GM18517 (cell line): ENCODE data around the gene PTPRG.
A peak's percentile ranks its signal among the peaks of the same experiment; 100 is the strongest.
"Not testable (repeated sequence)": the region's sequence is repeated elsewhere in the genome, so short reads cannot be mapped to it uniquely, and the experiment has no call there.

Experiments used
- ATAC-seq: cut with Tn5 transposase; IDR thresholded peaks from one replicate; pipeline ENCODE4 v1.9.1; 2021; ENCODE audit warnings: mild to moderate bottlenecking, moderate library complexity; ENCODE audit not compliant: unreplicated experiment

PTPRG gene

DNA sequence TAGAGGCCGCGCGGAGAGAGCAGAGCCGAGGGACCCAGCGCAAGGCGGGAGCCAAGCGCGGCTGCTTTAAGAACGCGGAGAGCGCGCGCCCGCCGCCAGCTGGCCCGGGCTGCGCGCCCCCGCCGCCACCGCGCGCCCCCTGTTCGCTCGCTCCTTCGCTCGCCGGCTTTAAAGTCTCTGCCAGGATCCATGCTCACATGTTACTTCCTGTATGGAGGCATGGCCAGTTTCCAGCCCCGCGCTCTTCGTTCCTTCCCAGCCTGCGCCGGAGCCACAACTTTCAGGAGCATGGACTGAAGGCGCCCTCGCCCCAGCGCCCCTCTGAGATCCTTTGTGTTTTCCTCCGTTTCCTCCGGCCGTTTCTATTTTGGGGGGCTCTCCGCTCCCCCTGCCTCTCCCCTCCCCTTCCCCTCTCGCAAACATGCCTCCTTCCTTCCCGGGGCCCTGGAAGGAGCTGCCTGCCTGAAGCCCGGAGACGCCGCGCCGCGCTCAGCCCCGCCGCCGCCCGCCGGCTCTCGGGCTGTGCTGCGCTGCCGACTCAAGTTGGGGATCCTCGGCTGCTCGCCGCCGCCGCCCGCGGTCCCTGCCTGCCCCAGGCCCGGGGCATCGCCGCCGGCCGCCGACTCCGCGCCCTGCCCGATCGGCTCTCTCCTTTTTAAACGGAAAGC lies at the start of gene PTPRG:
PTPRG (plus strand) TSS at position 198 of the 668 bp plus-strand sequence. CDS start 717 bp downstream, outside the sequence.
- peak; percentile 57 for ATAC-seq

DNA sequence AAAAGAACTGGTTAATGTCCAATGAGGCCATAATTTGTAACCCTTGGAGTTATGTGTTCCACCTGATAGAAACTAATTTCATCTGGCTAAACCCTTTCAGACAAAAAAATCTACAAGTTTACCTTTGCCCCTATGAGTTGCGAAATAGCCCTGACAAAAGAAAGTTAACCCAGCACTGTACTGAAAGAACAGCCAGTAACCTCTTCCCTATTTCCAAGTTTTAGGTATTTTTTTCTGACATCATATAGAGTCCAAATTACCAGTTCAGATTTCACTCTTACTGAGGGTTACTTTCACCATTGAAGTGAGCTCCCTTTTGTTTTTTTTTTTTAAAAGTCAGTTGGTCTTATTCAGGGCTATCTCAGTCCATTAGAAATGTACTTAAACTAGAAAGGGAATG lies 42.8 kb upstream of the PTPRG start:
- no peak for ATAC-seq

DNA sequence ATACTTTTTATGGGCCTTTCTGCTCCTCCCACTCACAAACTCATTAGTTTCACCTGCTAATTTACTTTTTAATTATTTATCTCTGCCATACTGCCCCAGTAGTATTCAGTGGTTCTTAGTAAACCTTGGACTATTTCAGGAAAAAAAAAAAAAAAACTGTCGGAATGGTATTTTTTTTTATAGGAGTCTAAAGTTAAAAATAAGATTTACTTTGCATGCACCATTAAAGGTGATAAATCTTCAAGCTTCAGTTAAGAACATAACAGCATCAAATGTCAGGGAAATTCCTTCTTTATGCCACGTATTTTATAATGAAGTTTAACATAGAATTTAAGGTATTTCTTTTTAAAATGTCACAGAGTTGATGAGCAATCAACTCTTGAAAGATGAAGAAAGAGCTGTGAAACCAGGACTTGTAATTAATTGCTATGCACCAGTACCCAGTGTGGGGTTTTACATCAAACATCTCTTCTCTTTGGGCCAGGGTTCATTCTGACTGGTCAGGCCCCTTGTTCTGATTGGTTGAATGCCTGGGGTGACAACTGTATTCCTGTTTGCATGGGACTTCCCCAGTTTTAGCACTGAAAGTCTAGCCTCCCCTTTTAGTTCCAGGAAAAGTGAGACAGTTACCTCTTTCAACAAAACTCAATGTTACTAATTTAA lies 40.3 kb upstream of the PTPRG start:
- ATAC-seq = peak; percentile 98

DNA sequence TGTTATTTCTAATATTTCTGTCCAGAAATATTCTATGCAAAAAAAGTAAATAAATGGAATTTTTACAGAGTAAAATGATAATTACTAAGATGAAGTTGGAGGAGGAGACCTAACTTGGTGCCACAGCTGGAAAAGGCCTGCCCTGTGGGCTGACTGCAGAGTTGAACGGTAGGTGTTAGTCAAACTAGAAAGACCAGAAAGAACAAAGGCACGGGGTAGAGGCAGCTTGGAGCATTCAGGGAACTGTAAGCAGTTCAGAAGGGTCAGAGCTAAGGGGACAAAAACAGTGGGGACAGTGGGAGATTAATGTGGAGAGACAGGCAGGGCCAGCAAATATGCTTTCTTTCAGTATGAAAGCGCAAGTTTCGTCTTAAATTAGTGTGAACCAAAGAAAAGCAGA lies 39.3 kb upstream of the PTPRG start:
- ATAC-seq = no peak

DNA sequence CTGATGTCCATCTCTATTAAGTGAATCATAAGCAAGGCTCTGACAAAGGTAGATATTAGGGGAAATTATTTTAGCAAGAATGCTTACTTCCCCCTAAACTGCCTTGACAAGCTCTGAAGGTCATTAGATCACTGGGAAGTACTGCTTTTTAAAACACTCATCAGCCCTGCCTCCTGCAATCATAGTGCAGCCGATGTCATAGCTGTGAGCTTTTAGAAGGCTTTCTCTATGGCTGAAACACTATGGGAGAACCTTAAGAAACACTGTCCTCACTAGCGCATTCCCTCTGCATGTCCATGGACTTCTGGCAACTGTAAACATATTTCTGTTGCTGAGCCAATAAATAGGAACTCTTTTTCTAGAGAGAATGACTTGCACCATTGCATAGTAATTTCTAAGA lies 38.7 kb upstream of the PTPRG start:
- no peak for ATAC-seq

DNA sequence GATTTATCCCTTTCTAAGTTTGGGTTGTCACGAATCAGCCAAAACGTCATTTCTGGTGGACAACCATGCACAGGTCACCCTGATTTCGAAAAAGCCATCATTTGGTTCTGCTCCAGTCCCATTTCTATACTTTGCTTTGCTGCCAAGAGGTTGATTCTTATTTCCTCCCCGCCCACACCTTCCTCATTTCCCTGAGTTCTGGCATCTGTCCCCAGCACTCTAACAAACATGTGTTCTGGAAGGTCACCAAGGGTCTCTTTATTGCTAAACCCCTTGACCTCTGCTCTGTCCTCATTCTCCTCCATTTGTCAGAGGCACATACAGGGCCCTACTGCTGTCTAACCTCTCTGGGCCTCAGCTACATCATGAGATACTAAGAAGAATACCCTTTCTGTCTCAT lies 36.4 kb upstream of the PTPRG start:
- no peak for ATAC-seq

DNA sequence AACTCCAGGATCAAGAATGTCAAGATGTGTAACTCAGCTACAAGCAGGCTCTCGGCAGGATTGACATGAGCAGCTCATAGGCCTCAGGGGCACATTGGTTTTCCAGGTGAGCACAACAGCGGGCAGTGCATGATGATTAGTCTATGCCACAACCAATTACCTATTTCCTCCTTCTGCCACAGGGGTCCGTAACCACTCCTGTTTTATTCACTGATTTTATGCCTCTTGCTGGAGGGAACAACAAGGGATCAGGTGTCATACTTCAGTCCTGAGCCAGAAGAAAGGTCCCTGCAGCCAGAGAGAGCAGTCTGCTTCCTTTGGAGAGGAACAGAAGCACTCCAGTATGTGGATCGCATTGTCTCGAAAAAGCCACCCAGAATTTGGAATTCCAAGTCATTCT lies 35.1 kb upstream of the PTPRG start:
- ATAC-seq = no peak

DNA sequence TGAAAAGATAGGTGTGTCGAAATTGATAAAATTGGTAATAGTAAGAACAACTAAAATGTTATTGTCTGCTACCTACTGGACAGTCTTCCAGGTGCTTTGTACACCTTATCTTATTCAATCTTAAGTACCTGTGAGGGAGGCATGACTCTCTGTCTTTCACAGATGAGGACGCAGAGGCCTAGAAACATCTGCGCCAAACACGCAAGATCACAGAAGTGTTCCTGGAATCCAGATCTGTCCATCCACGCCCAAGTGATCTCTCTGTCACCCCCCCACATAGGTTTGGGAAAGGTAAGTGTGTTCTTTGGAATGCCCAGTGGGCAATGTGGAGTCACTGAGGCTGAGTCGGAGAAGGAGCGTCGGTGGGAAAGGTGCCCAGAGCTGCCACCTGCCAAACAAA lies 34.4 kb upstream of the PTPRG start:
- no peak for ATAC-seq

DNA sequence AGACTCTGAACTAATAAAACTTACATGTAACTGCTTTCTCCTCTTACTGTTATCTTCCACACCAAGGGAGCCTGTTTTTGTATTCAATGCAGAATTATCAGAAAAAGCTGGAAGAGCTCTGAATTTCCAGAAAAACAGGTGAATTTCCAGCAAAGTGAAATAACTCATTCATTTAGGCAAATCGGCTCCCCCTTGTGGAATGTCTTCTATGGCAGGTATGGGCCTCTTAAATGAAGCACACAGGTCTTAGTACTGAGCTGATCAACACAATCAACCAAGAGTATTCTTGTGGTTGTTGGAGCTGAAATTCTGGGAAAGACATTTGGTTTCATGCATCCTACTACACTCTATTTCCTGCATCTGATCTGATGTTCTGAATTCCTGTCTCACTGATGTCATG lies 31.0 kb upstream of the PTPRG start:
- no peak for ATAC-seq

DNA sequence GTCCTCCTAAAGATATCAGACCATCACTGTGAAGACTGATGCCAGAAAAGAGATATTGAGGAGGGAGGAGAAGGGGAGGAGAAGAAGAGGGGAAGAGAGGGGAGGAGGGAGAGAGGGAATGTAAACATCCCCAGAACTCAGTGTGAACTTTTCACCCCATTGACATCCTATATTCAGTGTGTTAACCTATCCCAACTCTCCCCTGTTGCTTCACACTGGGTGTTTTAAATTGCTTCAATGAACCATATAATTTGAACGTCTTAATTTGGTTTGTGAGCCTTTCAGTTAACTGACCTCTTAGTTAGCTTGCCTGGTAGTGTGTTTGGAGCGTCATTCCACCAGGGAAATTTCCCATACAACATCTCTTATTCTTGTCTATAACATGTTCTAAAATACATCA lies 29.8 kb upstream of the PTPRG start:
- no peak for ATAC-seq

DNA sequence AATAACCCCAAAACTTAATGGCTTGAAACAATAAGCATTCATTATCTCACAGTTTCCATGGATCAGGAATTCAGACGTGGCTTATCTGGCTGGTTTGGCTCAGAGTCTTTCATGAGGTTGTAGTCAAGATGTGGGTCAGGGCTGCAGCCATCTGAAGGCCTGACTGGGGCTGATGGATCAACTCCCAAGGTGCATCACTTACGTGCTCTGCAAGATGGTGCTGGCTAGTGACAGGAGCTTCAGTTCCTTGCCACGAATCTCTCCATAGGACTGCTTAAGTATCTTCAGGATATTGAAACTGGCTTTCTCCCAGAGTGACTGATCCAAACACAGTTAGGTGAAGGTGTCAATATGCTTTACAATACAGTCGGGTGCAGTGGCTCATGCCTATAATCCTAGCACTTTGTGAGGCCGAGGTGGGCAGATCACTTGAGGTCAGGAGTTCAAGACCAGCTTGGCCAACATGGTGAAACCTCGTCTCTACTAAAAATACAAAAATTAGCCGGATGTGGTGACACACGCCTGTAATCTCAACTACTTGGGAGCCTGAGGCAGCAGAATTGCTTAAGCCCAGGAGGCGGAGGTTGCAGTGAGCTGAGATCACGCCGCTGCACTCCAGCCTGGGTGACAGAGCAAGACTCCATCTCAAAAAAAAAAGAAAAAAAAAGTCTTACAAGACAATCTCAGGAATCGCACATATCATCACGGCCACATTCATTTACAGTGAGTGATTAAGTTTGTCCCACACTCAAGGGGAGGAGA lies 28.5 kb upstream of the PTPRG start:
- ATAC-seq = no peak

DNA sequence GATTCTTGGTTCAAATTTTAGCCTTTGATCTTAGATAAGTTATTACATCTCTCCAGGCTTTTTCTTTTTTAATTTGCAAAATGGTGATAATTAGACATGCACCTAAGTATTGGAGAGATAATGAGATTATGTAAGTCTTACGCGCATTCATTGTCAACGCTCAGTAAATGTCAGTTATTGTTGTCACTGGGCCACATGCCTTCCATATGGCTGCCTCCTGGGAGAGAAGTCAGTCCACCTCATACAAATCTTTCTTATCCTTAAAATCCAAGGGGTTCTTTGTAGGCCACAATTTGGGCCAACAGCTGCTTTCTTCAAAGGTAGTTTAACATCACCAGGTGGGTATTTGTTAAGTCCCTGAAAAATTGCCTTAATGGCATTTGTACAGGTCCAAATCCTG lies 25.5 kb upstream of the PTPRG start:
- no peak for ATAC-seq

DNA sequence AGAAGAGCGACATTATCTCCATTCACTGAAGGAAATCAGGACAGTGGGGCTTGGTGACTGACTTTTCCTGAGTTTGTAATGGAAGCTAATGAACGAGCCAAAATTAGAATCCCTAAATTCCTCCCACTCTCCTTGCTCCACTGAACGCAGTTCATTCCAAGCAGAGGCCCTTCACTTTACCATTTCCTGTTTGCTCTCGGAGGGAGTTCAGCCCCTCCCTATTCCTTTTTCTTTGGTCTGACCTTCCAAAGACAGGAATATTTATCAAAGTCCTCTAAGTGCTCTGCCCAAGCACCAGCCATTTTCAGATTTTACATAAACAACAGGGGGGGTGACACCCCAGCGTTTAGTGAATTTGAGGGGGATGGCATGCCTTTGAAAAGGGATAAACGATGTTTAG lies 24.0 kb upstream of the PTPRG start:
- no peak for ATAC-seq

DNA sequence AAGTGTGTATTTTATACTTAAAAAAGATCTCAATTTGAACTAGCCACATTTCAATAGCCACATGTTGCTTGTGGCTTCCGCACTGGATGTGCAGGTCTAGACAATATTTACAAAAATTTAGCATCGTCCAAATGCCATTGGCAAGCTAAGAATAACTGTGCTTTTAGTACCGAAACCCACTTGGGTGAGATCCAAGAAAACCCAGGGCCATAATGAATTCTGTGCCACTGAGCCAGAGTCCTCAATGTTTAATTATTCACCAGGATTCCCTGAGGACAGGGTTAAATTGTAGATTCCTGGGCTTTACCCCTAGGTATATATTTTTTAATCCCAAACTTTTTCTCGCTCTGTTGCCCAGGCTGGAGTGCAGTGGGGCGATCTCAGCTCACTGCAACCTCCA lies 22.9 kb upstream of the PTPRG start:
- no peak for ATAC-seq

DNA sequence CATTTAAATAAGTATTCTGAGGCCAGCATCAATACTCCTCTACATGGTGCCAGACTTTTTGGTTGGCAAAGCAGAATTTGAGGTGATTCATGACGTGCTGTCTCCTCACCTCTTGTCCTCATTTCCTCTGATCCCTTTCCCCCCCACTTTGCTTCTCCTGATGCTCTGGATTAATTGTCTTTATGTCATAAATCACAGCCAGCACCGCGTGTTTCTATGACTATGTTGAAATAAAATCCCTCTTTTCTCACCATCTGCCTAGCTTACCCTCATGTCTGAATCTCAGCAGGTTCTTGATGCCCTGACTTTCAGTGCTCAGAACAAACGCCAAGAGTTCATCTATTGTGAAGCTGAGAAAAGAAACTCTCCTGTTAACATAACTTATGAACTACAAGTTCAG lies 19.7 kb upstream of the PTPRG start:
- no peak for ATAC-seq

DNA sequence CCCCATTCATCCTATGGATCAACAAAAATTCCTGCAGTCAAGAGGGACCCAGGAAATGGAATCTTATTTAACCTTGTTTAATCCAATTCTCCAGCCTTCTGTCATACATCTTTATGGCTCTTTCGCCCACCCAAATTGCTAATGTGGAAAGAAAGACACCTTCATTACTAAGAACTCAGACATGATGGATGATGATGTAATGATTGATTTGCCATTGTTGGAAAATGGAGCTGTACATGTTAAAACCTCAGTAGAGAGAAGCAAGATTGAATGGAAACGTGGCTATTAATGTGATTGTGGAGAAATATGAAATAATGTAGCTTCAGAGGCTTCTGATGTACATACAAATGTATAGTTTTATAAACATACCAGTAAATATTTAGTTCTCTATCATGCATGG lies 15.7 kb upstream of the PTPRG start:
- no peak for ATAC-seq

DNA sequence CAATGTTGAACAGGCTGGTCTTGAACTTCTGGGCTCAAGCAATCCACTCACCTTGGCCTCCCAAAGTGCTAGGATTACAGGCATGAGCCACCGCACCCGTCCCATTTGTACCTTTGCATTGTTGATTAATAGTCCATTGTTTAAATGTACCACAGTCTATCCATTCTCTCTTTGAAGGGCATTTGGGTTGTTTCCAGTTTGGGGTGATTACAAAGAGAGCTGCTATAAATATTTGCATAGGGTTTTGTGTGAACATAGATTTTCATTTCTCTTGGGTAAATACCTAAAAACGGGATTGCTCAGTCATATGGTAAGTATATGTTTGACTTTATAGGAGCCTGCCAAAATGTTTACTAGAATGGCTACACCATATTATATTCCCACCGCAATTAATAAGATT lies 13.7 kb upstream of the PTPRG start:
- no peak for ATAC-seq

DNA sequence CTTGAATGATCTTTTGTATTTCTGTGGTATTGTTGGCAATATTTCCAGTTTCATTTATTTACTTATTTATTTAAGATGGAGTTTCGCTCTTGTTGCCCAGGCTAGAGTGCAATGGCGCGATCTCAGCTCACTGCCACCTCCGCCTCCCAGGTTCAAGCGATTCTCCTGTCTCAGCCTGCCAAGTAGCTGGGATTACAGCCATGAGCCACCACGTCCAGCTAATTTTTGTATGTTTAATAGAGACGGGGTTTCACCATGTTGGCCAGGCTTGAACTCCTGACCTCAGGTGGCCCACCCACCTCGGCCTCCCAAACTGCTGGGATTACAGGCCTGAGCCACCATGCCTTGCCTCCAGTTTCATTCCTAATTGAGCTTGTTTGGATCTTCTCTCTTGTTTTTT lies 8.7 kb upstream of the PTPRG start:
- not testable (repeated sequence) for ATAC-seq

DNA sequence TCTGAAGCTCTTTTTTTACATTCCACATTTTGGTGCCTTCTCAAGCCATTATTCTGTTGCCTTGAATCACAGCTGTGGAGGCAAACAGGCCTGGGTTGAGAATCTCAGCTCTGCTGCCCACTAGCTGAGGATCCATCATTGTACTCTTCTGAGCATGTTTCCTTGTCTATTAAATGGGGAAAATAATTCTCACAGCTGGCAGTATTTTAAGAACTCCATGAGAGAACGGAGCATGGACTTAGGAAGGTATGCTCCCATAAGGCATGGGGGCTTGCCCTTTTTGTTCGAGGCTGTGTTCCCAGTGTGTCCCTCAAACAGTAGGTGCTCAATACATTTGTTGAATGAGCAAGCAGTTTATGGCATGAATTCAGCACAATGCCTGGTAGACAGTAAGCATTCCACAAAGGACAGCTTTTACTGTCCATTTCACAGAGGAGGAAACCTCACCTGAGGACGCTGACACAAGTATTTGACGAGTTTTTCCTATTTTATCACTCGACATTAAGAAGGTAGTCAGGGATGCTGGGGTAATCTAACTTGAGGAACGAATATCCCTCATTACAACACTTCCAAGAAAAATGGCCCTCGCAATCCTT lies 2.1 kb upstream of the PTPRG start:
- ATAC-seq = no peak

DNA sequence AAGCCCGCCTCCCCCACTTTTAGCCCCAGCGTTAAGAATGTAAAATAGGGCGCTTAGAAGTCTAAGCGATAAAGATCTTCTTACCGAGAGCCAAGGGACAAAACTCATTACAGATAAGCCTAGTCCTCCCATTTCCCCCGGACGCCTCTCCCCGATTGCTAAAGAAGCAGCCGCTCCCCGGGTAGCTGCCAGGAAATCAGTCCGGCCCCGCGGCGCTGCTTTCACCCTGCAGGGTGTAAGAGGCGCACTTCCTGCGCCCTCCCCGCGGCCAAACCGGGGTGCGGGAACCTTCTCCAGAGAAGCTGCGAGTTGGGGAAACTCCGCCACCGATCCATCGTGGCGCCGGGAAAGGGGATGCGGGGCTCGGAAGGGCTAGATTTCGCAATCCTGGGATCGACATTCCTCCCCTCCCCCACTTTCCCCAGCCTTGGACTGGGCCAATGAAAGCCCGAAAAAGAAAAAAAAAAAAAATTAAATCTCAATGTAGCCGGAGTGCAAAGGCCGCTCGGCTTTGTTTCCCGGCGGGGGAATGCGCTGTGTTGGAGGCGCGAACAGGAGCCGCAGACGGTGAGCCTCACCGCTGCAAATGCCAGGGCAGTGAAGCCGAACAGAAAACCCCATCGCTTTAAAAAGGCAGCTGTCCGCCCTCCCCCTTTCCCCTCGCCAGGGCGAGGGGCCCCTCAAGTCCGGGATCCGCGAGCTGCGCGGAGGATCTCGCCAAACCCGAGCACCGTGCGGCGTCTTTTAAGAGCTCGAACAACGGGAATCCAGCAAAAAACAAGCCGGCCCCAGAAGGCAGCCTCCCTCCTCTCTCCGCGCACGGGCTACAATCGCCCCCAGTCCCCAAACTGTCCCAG lies 626 bp upstream of the PTPRG start:
- ATAC-seq = peak; percentile 40
